COLO829 (cell line): ENCODE data around the gene IFT57.
"Not testable (repeated sequence)": the region's sequence is repeated elsewhere in the genome, so short reads cannot be mapped to it uniquely, and the experiment has no call there.

Experiments used
- DNase-seq: peaks from one replicate; pipeline ENCODE4 v3.0.0; 2012; ENCODE audit warnings: low spot score

The IFT57 gene

GRCh38 chr3:108159865-108160264 is 62.4 kb downstream of the IFT57 start:
- DNase-seq = no peak

DNA sequence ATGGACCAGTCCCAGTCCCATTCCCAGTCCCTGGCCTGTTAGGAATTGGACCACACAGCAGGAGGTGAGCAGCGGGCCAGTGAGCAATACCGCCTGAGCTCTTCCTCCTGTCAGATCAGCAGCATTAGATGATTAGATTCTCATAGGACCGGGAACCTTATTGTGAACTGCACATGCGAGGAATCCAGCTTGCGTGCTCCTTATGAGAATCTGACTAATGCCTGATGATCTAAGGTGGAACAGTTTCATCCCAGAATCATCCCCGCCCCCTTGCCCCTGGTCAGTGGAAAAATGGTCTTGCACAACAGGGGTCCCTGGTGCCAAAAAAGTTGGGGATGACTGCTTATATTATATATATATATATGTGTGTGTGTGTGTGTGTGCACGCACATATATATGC is 63.1 kb downstream of the IFT57 start:
- DNase-seq = no peak

DNA sequence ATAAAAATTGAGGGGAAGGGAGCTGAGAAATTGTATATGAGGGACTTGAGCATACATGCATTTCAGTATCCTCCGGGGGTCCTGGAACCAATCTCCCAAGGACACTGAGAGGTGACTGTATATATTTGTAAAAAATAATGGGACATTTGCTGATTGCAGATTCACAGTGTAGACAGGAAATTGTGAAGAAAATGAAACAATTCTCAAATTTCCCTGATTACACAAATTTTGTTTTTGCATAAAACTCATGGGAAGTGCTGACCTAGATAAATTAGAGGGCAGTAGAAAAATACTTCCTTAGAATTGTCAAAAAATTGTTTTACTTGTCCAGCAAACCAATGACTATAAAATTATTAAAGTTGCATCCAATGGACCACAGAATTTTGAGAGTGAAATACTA is 64.0 kb downstream of the IFT57 start:
- DNase-seq = no peak

GRCh38 chr3:108157273-108157672 is 65.0 kb downstream of the IFT57 start:
- no peak for DNase-seq

DNA sequence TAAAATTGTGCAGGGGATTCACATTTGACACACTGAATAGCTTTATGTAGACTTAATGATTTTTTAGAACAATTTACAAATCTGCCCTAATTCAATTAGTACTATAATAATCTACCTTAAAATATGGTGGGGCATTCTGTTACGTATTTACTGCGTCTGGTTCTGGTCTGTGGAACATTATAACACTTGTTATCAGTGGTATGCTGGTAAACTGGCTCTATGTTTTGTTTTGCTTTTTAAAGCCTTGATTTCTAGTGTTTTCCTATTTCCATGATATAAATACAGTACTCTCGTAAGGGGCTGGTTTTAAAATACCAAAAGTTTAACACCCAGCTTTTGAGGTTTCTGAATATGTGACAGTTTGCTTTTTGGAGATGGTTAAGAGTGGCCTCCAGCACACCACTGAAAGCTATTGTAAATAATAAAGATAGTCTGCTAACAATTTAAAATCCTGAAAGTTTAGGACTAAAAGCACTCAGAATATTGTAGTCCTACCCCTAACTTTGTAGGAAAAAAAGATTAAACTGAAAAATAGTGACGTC is 65.8 kb downstream of the IFT57 start:
- no peak for DNase-seq

DNA sequence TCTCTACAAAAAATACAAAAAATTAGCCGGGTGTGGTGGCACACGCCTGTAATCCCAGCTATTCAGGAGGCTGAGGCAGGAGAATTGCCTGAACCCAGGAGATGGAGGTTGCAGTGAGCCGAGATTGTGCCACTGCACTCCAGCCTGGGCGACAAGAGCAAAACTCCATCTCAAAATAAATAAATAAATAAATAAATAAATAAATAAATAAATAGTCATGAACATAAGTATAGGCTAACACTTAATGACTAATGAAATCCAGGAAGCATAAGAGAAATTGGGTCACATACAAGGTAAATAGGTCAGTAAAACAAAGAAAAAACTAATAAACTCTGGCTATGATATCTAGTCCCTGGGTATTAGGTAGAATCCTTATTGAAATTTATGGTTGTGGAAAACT is 66.6 kb downstream of the IFT57 start:
- not testable (repeated sequence) for DNase-seq

GRCh38 chr3:108153451-108153981 is 68.7 kb downstream of the IFT57 start:
- DNase-seq = peak; percentile 63

GRCh38 chr3:108152274-108152673 is 70.0 kb downstream of the IFT57 start:
- no peak for DNase-seq

DNA sequence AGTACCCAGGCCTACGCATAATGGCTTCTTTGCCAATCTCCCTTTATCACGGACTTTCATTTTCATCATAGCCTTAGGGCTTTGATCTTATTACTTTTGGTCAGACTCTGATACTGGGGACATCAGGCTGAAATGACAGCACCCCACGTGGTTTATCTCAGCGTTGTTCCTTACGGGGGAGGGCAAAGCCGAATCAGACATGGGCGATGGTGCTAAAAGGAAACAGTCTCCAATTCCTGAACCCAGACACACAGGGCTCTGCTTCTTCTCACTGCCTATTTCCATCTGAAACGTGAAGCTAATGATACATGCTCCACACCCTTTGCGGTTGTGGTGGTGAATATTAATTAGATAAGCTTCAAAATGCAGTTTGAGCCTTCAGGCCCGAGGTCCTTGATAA is 72.0 kb downstream of the IFT57 start:
- DNase-seq = no peak

DNA sequence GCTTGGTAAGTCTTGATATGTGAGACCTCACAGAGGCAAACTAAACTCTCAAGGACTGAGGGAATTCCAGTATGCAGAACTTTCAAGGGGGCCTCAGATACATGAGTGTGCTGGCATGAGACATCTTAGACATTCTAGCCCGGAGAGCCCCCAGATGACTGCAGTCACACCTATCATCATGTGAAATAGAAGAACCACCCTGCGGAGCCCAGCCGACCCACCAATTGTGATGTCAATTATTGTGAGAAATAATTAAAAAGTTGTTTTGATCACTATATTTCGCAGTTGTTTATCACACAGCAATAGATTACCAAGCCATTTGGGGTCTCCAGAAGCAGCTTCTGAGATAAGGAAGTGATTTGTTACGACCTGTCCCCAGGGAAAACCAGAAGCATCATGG is 76.1 kb downstream of the IFT57 start:
- DNase-seq = no peak

GRCh38 chr3:108145578-108145977 is 76.6 kb downstream of the IFT57 start:
- no peak for DNase-seq

DNA sequence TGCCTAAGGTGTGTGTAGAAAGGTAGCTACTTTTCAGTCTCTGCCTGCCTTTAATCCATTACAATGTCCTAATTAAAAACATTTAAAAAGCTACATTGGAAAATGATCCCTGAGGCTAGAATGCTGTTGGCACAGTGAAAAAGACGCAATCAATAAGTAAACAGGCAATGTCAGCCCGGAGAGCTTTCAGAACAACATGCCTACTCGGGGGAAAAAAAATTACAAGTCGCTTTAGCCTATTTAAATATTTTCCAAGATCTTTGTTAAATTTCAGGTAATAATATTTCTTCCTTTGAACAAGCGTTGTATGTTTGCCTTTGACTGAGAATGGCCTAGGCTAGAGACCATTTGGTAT is 84.8 kb downstream of the IFT57 start:
- DNase-seq = no peak

DNA sequence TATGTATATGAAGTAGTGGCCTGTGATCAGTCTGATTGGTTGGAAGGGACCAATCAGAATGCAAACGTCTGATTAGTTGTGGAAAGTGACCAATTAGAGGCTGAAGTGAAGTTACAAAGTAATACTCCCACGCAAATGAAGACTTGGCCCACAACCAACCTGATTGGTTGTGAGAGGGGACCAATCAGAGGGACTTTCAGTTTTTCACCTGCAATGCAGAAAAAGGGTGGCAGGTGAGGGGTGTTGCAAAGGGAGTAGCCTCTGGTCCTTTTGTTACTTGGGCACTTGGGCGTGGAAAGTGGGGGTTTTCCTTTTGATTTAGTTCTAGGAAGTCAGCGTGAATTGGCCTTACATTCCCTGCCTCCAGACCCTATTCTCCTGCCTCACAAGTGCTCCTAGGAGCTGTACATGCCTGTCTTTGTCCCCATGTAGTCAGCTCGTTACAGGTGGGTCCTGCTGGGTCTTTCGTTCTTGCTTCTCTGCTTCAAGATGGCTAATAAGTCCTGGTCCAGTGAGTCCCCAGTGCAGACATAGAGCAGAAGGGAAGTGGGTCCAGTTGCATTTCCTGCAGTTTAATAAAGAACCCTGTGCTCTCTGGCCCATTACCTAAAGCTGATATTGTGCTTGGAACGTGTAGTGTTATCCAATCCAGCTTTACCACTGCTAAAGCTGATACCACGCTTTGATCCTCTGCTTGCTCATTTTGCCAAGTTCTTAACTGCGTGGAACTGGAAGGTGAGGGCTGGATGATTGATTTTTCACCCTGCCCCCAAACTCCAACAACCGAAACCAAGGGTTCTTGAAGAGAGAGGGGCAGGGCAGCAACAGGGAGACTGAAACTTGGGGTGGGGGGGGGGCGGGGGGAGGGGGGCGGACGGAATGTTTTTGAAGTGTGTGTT is 85.4 kb downstream of the IFT57 start:
- no peak for DNase-seq

DNA sequence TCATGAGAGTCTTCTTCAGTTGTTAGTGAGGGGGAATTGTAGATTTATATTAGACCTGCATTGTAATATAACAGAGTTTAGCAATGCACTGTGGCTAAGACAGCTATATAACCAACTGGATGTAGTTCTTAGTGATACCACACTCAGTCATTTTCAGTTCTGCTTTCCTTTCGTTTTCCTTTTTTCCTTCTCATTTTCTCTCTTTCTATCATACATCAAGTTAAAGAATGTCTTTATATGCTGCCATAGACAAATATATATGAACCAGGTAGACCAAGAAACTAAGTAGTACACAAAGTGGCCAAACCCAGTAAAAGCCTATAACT is 87.7 kb downstream of the IFT57 start:
- DNase-seq = no peak

GRCh38 chr3:108133858-108134554 is 88.2 kb downstream of the IFT57 start:
- no peak for DNase-seq

- no peak for DNase-seq
Measured at GRCh38 chr3:108133048-108133369, 89.2 kb downstream of the IFT57 start.

DNA sequence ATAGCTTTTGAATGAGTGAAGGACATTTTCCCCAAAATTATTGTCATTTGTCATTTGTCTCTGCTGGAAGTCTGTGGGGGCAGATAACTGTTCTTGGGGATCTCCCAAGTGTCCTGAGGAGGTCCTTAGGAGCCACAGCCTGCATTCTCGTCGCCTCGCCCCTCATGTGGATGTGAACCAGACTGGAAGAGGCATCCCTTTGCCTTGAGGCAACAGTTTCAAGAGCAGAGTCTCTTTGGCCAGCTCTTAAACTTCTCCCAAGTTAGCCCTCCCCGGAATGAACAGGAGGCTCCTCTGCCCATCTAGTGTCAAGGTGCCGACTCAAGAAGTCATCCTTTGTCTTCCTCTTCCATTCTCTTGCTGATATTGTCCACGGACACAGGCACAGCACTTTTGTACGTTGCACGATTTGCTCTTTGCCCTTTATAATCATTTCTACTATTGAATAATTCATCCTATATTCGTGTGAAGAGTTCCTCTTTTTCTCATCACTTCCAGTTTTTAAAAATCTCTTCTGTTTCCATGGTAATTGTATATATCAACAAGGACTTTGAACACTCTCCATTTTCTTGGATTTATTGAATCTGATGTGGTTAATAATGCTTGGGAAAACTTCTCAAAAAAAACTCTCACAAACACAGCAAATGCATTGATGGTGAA is 90.6 kb downstream of the IFT57 start:
- no peak for DNase-seq

DNA sequence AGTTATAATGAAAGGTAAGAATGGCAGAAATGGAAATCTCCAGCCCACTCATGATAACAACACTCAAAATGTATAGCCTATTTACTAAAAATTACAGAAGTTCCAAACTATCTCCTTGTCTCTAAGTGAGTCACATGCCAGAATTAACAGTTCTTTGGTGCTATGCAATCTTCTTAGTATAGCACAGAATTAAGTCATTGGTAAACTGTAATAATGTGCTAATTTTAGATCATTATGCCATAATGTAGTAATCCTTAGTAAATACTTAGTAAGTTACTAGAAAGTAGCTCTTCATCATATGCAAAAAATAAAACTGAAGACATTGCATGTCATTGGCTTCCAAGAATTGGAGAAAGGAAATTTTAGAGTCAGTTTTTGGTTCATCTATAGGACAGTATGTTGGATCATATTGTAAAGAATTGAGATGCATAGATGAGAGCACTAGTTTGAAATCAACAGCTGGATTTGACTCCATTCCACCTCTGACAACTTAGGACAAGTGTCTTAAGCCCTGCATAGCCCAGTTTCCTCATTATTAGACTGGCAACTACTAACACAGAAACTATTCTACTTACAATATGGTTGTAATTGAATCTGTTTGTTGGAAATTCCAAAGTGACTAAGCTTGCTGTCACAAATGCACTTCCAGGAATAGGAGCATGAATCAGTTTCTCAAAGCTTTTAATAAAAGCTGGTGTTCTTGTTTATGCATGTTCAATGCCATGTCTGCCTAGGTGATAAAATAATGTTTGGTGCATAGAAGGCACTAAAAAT is 91.3 kb downstream of the IFT57 start:
- peak; percentile 28 for DNase-seq

GRCh38 chr3:108130236-108130635 is 92.0 kb downstream of the IFT57 start:
- no peak for DNase-seq

DNA sequence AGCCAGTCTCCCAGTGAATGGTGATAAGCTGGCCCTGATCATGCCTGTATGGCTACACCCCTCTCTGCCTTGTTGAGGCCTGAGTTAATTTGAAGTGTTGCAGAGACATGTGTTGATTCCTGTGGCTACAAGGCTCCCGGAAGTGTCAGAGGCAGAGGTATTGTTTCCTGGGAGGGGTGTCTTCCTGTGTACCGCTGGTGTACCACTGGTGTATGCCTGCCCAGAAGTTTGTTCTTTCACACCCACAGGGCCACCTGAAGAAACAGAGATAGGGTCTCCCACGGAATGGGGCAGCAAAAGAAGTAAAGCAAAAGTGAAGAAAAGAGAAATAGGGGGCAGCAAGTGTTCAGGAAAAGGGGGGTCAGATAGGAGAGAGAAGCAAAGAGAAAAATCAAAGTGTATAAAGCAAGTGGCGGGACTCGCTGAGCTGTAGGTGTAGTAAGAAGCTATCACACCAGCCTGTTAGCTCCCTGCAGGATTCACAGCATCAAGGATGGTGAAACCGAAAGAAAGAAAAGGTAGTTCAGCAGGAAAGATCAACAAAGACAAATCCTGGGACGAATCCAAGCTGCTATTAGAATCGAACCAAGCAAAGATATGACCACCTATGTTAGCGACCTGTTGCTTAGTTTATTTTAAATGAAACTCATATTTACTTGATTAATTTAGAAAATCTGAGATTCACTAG is 94.8 kb downstream of the IFT57 start:
- DNase-seq = no peak

GRCh38 chr3:108126348-108126747 is 95.9 kb downstream of the IFT57 start:
- no peak for DNase-seq
